Umbilical cord (tissue), 2 donors: Measurements from ENCODE around the gene SLC39A11. TPM values are rescaled to one million over a fixed set of nuclear protein-coding genes. Genes with fewer than 3 reads are reported as not detected.

ENCODE experiments used
- DNase-seq: peaks from one replicate; pipeline ENCODE4 v3.0.0-alpha.2; 2015; ENCODE audit warnings: low spot score
- total RNA-seq: library from RNA; depleted of rRNA; stranded (reverse); fragments of >200 nt; gene quantifications from one replicate; pipeline ENCODE4 v1.2.3, GENCODE V29; 2014; ENCODE audit warnings: low replicate concordance; ENCODE audit not compliant: insufficient read depth

The SLC39A11 gene
- total RNA-seq, 1 donor from 2014 or later: 11.6 TPM

GRCh38 chr17:73111386-73111785, 18.9 kb upstream of the SLC39A11 start:
- DNase-seq: no peak

GRCh38 chr17:73107191-73107590, 14.7 kb upstream of the SLC39A11 start:
- DNase-seq: peak; percentile 27

GRCh38 chr17:73105431-73105830, 12.9 kb upstream of the SLC39A11 start:
- DNase-seq: no peak

- no peak for DNase-seq
These were observed 12.0 kb upstream of the SLC39A11 start for GRCh38 chr17:73104450-73104849.

- DNase-seq: no peak
These were observed 11.3 kb upstream of the SLC39A11 start for GRCh38 chr17:73103641-73104335.

GRCh38 chr17:73101031-73101430, 8.5 kb upstream of the SLC39A11 start:
- DNase-seq: no peak

GRCh38 chr17:73100363-73100762, 7.9 kb upstream of the SLC39A11 start:
- DNase-seq: no peak

- DNase-seq: no peak
These were observed 7.0 kb upstream of the SLC39A11 start for GRCh38 chr17:73099511-73099910.

- no peak for DNase-seq
These were observed 6.4 kb upstream of the SLC39A11 start for GRCh38 chr17:73098919-73099318.

GRCh38 chr17:73097973-73098765, 5.7 kb upstream of the SLC39A11 start:
- peak; percentile 11 for DNase-seq

- DNase-seq: no peak
These were observed 4.4 kb upstream of the SLC39A11 start for GRCh38 chr17:73096866-73097265.

GRCh38 chr17:73096211-73096610, 3.7 kb upstream of the SLC39A11 start:
- no peak for DNase-seq

- DNase-seq: no peak
These were observed 798 bp upstream of the SLC39A11 start for GRCh38 chr17:73093286-73093685.

GRCh38 chr17:73091770-73092522, 542 bp downstream of the SLC39A11 start:
- DNase-seq: peak; percentile 40

GRCh38 chr17:73091410-73091769, 1.1 kb downstream of the SLC39A11 start:
- no peak for DNase-seq

- no peak for DNase-seq
These were observed 1.9 kb downstream of the SLC39A11 start for GRCh38 chr17:73090396-73091202.

- DNase-seq: no peak
These were observed 2.9 kb downstream of the SLC39A11 start for GRCh38 chr17:73089322-73090317.

GRCh38 chr17:73088561-73088960, 3.9 kb downstream of the SLC39A11 start:
- DNase-seq: no peak

- DNase-seq: no peak
These were observed 9.1 kb downstream of the SLC39A11 start for GRCh38 chr17:73083432-73083831.

- DNase-seq: no peak
These were observed 17.9 kb downstream of the SLC39A11 start for GRCh38 chr17:73074566-73074965.
